ENCODE measurements around the gene ATXN3L. TPM values are rescaled to one million over a fixed set of nuclear protein-coding genes. Genes with fewer than 3 reads are reported as not detected.

The ATXN3L gene
- total RNA-seq, 1 experiment from 2014 or later, result not detected

GRCh38 chrX:13369256-13370030 lies 49.6 kb upstream of the ATXN3L start:
- H3K4me2 ChIP-seq (ENCODE audit: low read length), result no peak overlapping the region
- H2AFZ ChIP-seq (ENCODE audit: low read depth, low read length, poor library complexity, severe bottlenecking), result no peak overlapping the region
- H3K9me3 ChIP-seq (ENCODE audit: control insufficient read depth in 1 of 2, insufficient read depth in 1 of 2, low read depth in 1 of 2, low read length in 2 of 2), result no peaks in the 10 kb centered on the region
- RAD21 ChIA-PET (ENCODE audit: low non-redundant PET in 1 of 2, low total read pairs in 2 of 2, uncharacterized antibody in 2 of 2, unreplicated experiment in 2 of 2), result no interaction called here
- TF ChIP-seq ZBTB33 (IDR thresholded peaks at IDR 0.05; ENCODE audit: extremely low read depth, insufficient replicate concordance, low read length), result no peak
- TF ChIP-seq SIN3A (IDR thresholded peaks at IDR 0.05; ENCODE audit: low read depth), result no peak
- no peak for TF ChIP-seq RAD21 (IDR thresholded peaks at IDR 0.05; ENCODE audit: low read depth)
- no peak for TF ChIP-seq SP1 (IDR thresholded peaks at IDR 0.05; ENCODE audit: low read depth)
- TF ChIP-seq EGR1 (IDR thresholded peaks at IDR 0.05; ENCODE audit: low read depth), result no peak
- TF ChIP-seq ELF1 (IDR thresholded peaks at IDR 0.05; ENCODE audit: borderline replicate concordance, low read depth), result no peak
- no peak for TF ChIP-seq SRF (IDR thresholded peaks at IDR 0.05; ENCODE audit: low read depth)
- TF ChIP-seq YY1 (IDR thresholded peaks at IDR 0.05; ENCODE audit: extremely low read depth, insufficient replicate concordance, low read depth, low read length), result no peak
- no peaks in the 10 kb centered on the region for H3K4me1 ChIP-seq (ENCODE audit: control insufficient read depth in 1 of 2, insufficient read depth in 2 of 2, low read length in 2 of 2)
- BruUV-seq (replicated peaks), result no TSS peak
- ATAC-seq (no peak), DNase-seq (ENCODE audit: low read depth, low spot score) (no peak)
- no peak overlapping the region for H3K27ac ChIP-seq (ENCODE audit: low read depth, low read length)
- H3K36me3 ChIP-seq (ENCODE audit: control insufficient read depth in 1 of 2, insufficient read depth in 2 of 2, low read length in 2 of 2), result no peaks in the 10 kb centered on the region
- H4K20me1 ChIP-seq (ENCODE audit: insufficient read depth), result no peaks in the 10 kb centered on the region
- H3K79me2 ChIP-seq (ENCODE audit: insufficient read depth, low read length), result no peaks in the 10 kb centered on the region
- no peaks in the 10 kb centered on the region for H3K9me2 ChIP-seq (ENCODE audit: insufficient read depth)
- intact Hi-C loops (cut with micrococcal nuclease), result no loop called here
- H3K27me3 ChIP-seq (ENCODE audit: insufficient read depth, low read length), result no peaks in the 10 kb centered on the region
- H3K4me3 ChIP-seq (replicated peaks in 1 of 2; ENCODE audit: low read depth in 1 of 2, low read length in 2 of 2), result no peak overlapping the region
- CTCF ChIA-PET, result no interaction called here
- POLR2A ChIA-PET, result no interaction called here
- H3K9ac ChIP-seq (ENCODE audit: low read length), result no peak overlapping the region
